ENCODE data around the gene WSB2. TPM values are rescaled to one million over a fixed set of nuclear protein-coding genes. Genes with fewer than 3 reads are reported as not detected.

WSB2 gene
- 275 TPM for total RNA-seq

DNA sequence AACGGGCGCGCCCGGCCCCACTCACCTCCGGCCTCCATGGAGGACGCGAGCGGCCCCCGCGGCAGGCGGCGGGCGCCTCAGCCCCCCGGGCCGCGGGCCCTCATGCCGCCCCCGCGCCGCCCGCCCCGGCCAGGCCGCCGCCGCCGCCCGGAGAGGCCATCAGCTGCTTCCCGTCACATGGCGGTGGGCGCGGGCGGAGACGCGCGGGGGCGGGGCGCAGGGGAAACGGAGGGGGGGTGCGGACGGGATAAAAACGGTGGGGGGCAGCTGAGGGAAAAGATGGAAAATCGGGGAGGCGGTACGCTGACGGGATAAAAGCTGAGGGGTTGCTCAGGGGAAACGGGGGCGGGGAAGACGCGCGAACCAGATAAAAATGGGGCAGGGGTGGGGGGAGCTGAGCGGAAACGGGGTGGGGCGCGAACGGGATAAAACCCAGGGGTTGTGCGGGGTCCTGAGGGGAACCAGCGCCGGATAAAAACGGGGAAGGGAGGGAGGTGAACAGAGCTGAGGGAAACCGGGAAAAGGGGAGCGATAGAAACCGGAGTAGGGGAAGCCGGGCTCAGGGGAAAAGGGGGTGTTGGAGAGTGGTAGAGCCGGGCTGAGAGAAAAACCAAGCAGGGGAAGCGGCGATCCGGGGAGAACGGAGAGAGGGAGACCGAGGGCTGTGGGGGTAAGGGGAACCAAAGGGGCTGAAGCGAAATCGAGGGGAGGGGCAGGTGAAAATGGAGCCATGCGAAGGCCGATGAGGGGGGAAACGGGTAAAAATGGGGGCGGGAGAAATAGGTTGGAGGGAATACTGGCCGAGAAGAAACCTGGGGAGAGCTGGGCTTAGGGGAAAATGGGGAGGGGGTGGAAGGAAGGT is at the start of gene WSB2:
Gene WSB2, minus strand, starts transcription at position 169 of the 862 bp plus-strand sequence. Its CDS starts 131 bp downstream, at position 38.

DNA sequence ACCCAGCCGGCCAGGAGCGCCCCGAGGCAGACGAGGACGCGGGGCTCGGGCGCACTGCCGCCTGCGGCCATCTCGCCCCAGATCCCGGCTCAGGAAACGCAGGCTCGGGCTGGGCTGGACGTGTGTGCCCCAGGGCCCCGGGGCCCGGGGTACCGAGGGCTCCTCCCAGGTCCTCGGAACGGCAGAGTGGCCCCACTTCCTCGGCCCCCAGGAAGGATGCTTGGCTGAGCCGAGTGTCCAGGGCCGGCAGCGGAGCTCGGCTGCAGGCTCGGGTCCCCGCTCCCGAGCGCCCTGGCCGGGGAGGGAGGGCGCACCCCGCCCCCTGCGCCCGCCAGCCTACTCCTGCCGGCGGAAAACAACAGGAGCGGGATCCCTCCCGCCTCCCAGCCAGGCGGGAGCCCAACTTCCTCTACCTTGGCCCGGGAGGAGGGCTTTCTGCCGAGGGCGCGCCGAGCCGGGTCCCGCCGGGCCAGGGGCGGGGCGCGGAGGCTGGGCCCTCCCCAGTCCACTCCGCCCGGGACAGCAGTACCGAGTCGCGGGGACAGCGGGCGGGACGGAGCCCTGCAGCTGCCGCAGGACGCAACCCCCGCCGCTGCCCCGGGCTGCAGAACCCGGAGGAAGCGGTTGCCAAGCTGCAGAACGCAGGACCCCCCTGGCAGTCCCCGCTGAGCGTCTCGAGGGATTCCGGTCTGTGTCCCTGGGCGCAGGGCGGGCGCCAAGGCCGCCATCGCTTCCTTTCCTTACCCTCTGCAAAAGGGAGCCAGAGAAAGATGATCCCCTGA is 42.8 kb upstream of the WSB2 start, which contains the start of gene VSIG10:
Gene VSIG10, minus strand, starts transcription at position 411 of the 782 bp plus-strand sequence. Its CDS starts 340 bp downstream, at position 71.

DNA sequence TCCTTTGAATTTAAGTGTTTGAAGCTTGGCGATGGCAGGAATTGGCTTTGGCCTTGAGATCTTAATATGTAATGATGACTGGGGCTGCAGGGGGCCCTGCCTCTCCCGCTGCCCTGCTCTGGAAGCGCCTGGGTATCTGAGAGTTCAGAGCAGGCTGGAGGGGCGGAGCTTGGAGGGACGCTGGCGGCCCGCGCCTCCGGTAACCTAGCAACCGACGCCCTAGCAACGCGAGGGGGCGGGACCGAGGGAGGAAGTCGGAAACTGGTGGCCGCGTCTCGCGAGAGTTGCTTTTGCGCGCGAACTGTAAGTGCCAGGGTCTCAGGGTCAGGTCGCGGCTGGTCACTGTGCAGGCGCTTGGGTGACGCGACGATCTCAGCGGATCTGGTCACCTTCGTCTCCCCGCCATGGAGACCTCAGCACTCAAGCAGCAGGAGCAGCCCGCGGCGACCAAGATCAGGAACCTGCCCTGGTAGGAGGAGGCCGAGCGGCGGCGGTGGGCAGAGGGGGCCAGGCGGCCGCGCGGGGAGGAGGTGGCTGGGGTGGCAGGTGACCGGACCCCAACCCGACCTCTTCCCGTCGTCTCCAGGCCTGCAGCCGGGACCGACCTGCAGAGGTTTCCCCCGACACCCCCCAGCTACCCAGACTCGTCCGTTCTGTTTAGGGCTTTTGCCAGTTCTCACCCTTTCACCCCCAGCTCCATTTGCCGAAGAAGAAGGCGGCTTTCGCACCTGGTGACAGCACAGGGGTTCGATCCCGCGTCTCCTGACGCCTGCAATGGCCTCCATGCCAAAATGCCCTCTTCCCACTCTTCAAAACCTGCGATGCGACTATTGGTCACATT is 44.3 kb downstream of the WSB2 start, which contains the start of gene RFC5:
Gene RFC5, plus strand, starts transcription at position 280 of the 841 bp plus-strand sequence. Its CDS starts 125 bp downstream, at position 405.

Small RNA genes within 50 kb of the gene (small RNA-seq; reads per million reads assigned to genes)
- gene AC131159.1 (ENCODE audit: low replicate concordance), result not detected

Other genes with a start within 250 kb of the WSB2 start
- gene KSR2, start 92.2 kb downstream of the WSB2 start, total RNA-seq, result 2.5 TPM
- gene RFC5, start 44.5 kb downstream of the WSB2 start, total RNA-seq, result 25.4 TPM
- 14.7 TPM for gene VSIG10, start 42.8 kb upstream of the WSB2 start, total RNA-seq
- 212 TPM for gene PEBP1, start 74.9 kb upstream of the WSB2 start, total RNA-seq

Data from parietal lobe (tissue), 2 donors.